Stimulated activated CD4-positive, alpha-beta T cell treated with anti-CD3 and anti-CD28 coated beads, Interleukin-12 subunit alpha, Interleukin-12 subunit beta, amount 100 ng/mL, for 4 hours (primary cell): ENCODE data around the gene KLHDC4.
"Not testable (repeated sequence)": the region's sequence is repeated elsewhere in the genome, so short reads cannot be mapped to it uniquely, and the experiment has no call there.

Source experiments
- DNase-seq: peaks from one replicate; pipeline ENCODE4 v3.0.0-alpha.2; 2020

The KLHDC4 gene

GRCh38 chr16:87741700-87742415, 23.9 kb downstream of the KLHDC4 start:
- no peak for DNase-seq

GRCh38 chr16:87740909-87741424, 24.8 kb downstream of the KLHDC4 start:
- DNase-seq, result no peak

GRCh38 chr16:87740441-87740840, 25.3 kb downstream of the KLHDC4 start:
- no peak for DNase-seq

GRCh38 chr16:87739801-87740200, 26.0 kb downstream of the KLHDC4 start:
- no peak for DNase-seq

GRCh38 chr16:87736008-87736382, 29.8 kb downstream of the KLHDC4 start:
- DNase-seq, result no peak

GRCh38 chr16:87735270-87736007, 30.3 kb downstream of the KLHDC4 start:
- no peak for DNase-seq

- DNase-seq, result no peak
These were observed 31.1 kb downstream of the KLHDC4 start for GRCh38 chr16:87734644-87735043.

- no peak for DNase-seq
These were observed 32.6 kb downstream of the KLHDC4 start for GRCh38 chr16:87733190-87733589.

GRCh38 chr16:87731607-87732006, 34.2 kb downstream of the KLHDC4 start:
- no peak for DNase-seq

GRCh38 chr16:87729266-87729954, 36.4 kb downstream of the KLHDC4 start:
- DNase-seq, result no peak

- DNase-seq, result no peak
These were observed 37.8 kb downstream of the KLHDC4 start for GRCh38 chr16:87728026-87728425.

GRCh38 chr16:87727346-87727745, 38.4 kb downstream of the KLHDC4 start:
- no peak for DNase-seq

- DNase-seq, result not testable (repeated sequence)
These were observed 39.2 kb downstream of the KLHDC4 start for GRCh38 chr16:87726577-87726976.

GRCh38 chr16:87725596-87726235, 40.1 kb downstream of the KLHDC4 start:
- no peak for DNase-seq

GRCh38 chr16:87724490-87725291, 41.1 kb downstream of the KLHDC4 start:
- DNase-seq, result no peak

GRCh38 chr16:87723226-87723623, 42.6 kb downstream of the KLHDC4 start:
- DNase-seq, result no peak

- no peak for DNase-seq
These were observed 43.1 kb downstream of the KLHDC4 start for GRCh38 chr16:87722590-87723225.

GRCh38 chr16:87721622-87722585, 43.9 kb downstream of the KLHDC4 start:
- no peak for DNase-seq

GRCh38 chr16:87720446-87720845, 45.3 kb downstream of the KLHDC4 start:
- DNase-seq, result no peak

GRCh38 chr16:87718831-87719230, 47.0 kb downstream of the KLHDC4 start:
- not testable (repeated sequence) for DNase-seq

GRCh38 chr16:87715658-87716057, 50.1 kb downstream of the KLHDC4 start:
- no peak for DNase-seq
